Measurements from ENCODE around the gene AFP.

AFP gene

DNA sequence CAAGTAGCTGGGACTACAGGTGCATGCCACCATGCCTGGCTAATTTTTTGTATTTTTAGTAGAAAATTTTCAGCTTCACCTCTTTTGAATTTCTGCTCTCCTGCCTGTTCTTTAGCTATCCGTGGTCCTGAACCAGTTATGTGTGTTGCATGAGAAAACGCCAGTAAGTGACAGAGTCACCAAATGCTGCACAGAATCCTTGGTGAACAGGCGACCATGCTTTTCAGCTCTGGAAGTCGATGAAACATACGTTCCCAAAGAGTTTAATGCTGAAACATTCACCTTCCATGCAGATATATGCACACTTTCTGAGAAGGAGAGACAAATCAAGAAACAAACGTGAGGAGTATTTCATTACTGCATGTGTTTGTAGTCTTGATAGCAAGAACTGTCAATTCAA is 18.0 kb upstream of the AFP start:
- Histone ChIP-seq H3K4me1 (ENCODE audit: insufficient read depth, poor library complexity, severe bottlenecking) (no peaks in the 10 kb centered on the region), H3K36me3 (ENCODE audit: low read depth) (no peaks in the 10 kb centered on the region), H3K9me3 (ENCODE audit: severe bottlenecking) (no peaks in the 10 kb centered on the region), H3K27ac (ENCODE audit: poor library complexity, severe bottlenecking) (no peak overlapping the region), H3K27me3 (ENCODE audit: insufficient read depth, poor library complexity, severe bottlenecking) (peaks cover 4% of the 10 kb centered on the region), H3K4me3 (ENCODE audit: severe bottlenecking) (no peak overlapping the region)
- DNase-seq (ENCODE audit: low spot score) (no peak), ATAC-seq (ENCODE audit: low read depth) (no peak)
- TF ChIP-seq, protein P1, sequence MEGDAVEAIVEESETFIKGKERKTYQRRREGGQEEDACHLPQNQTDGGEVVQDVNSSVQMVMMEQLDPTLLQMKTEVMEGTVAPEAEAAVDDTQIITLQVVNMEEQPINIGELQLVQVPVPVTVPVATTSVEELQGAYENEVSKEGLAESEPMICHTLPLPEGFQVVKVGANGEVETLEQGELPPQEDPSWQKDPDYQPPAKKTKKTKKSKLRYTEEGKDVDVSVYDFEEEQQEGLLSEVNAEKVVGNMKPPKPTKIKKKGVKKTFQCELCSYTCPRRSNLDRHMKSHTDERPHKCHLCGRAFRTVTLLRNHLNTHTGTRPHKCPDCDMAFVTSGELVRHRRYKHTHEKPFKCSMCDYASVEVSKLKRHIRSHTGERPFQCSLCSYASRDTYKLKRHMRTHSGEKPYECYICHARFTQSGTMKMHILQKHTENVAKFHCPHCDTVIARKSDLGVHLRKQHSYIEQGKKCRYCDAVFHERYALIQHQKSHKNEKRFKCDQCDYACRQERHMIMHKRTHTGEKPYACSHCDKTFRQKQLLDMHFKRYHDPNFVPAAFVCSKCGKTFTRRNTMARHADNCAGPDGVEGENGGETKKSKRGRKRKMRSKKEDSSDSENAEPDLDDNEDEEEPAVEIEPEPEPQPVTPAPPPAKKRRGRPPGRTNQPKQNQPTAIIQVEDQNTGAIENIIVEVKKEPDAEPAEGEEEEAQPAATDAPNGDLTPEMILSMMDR (IDR thresholded peaks at IDR 0.05; ENCODE audit: poor library complexity, severe bottlenecking), result no peak

DNA sequence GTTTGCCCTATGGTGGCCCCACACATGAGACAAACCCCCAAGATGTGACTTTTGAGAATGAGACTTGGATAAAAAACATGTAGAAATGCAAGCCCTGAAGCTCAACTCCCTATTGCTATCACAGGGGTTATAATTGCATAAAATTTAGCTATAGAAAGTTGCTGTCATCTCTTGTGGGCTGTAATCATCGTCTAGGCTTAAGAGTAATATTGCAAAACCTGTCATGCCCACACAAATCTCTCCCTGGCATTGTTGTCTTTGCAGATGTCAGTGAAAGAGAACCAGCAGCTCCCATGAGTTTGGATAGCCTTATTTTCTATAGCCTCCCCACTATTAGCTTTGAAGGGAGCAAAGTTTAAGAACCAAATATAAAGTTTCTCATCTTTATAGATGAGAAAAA is 17.3 kb upstream of the AFP start:
- no peaks in the 10 kb centered on the region for H3K4me1 ChIP-seq (ENCODE audit: insufficient read depth, poor library complexity, severe bottlenecking)
- TF ChIP-seq, protein P1 (IDR thresholded peaks at IDR 0.05; ENCODE audit: poor library complexity, severe bottlenecking), result no peak
- no peaks in the 10 kb centered on the region for H3K36me3 ChIP-seq (ENCODE audit: low read depth)
- ATAC-seq (ENCODE audit: low read depth) (no peak), DNase-seq (ENCODE audit: low spot score) (no peak)
- H3K4me3 ChIP-seq (ENCODE audit: severe bottlenecking), result no peak overlapping the region
- H3K9me3 ChIP-seq (ENCODE audit: severe bottlenecking), result no peaks in the 10 kb centered on the region
- peaks cover 4% of the 10 kb centered on the region for H3K27me3 ChIP-seq (ENCODE audit: insufficient read depth, poor library complexity, severe bottlenecking)
- H3K27ac ChIP-seq (ENCODE audit: poor library complexity, severe bottlenecking), result no peak overlapping the region

DNA sequence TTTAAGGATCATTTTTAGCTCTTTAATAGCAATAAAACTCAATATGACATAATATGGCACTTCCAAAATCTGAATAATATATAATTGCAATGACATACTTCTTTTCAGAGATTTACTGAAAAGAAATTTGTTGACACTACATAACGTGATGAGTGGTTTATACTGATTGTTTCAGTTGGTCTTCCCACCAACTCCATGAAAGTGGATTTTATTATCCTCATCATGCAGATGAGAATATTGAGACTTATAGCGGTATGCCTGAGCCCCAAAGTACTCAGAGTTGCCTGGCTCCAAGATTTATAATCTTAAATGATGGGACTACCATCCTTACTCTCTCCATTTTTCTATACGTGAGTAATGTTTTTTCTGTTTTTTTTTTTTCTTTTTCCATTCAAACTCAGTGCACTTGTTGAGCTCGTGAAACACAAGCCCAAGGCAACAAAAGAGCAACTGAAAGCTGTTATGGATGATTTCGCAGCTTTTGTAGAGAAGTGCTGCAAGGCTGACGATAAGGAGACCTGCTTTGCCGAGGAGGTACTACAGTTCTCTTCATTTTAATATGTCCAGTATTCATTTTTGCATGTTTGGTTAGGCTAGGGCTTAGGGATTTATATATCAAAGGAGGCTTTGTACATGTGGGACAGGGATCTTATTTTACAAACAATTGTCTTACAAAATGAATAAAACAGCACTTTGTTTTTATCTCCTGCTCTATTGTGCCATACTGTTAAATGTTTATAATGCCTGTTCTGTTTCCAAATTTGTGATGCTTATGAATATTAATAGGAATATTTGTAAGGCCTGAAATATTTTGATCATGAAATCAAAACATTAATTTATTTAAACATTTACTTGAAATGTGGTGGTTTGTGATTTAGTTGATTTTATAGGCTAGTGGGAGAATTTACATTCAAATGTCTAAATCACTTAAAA is 16.6 kb upstream of the AFP start:
- DNase-seq (ENCODE audit: low spot score) (no peak), ATAC-seq (ENCODE audit: low read depth) (no peak)
- TF ChIP-seq, protein P1 (IDR thresholded peaks at IDR 0.05; ENCODE audit: poor library complexity, severe bottlenecking), result no peak
- Histone ChIP-seq H3K9me3 (ENCODE audit: severe bottlenecking) (no peaks in the 10 kb centered on the region), H3K27ac (ENCODE audit: poor library complexity, severe bottlenecking) (no peak overlapping the region), H3K27me3 (ENCODE audit: insufficient read depth, poor library complexity, severe bottlenecking) (peaks cover 4% of the 10 kb centered on the region), H3K36me3 (ENCODE audit: low read depth) (no peaks in the 10 kb centered on the region), H3K4me1 (ENCODE audit: insufficient read depth, poor library complexity, severe bottlenecking) (no peaks in the 10 kb centered on the region), H3K4me3 (ENCODE audit: severe bottlenecking) (no peak overlapping the region)

DNA sequence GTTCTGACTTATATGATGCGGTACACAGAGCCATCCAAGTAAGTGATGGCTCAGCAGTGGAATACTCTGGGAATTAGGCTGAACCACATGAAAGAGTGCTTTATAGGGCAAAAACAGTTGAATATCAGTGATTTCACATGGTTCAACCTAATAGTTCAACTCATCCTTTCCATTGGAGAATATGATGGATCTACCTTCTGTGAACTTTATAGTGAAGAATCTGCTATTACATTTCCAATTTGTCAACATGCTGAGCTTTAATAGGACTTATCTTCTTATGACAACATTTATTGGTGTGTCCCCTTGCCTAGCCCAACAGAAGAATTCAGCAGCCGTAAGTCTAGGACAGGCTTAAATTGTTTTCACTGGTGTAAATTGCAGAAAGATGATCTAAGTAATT is 15.4 kb upstream of the AFP start:
- Histone ChIP-seq H3K36me3 (ENCODE audit: low read depth) (no peaks in the 10 kb centered on the region), H3K4me1 (ENCODE audit: insufficient read depth, poor library complexity, severe bottlenecking) (no peaks in the 10 kb centered on the region), H3K4me3 (ENCODE audit: severe bottlenecking) (no peak overlapping the region), H3K27ac (ENCODE audit: poor library complexity, severe bottlenecking) (no peak overlapping the region), H3K27me3 (ENCODE audit: insufficient read depth, poor library complexity, severe bottlenecking) (peaks cover 4% of the 10 kb centered on the region), H3K9me3 (ENCODE audit: severe bottlenecking) (no peaks in the 10 kb centered on the region)
- ATAC-seq (ENCODE audit: low read depth) (no peak), DNase-seq (ENCODE audit: low spot score) (no peak)
- TF ChIP-seq, protein P1 (IDR thresholded peaks at IDR 0.05; ENCODE audit: poor library complexity, severe bottlenecking), result no peak

Measured in RWPE2 (cell line).